Adrenal gland (tissue), 12 donors: Measurements from ENCODE around the gene GDF11. TPM values are rescaled to one million over a fixed set of nuclear protein-coding genes. Genes with fewer than 3 reads are reported as not detected.

ENCODE experiments used
- DNase-seq, 7 donors: peaks; one replicate each; pipeline ENCODE4 v3.0.0-alpha.2; 2019 to 2020
- H3K27ac ChIP-seq, 5 donors: fragments of 200-600 bp; sonication (generic) in 4 of 5; 1 replicate in 3 of 5; 2 replicates in 2 of 5; pipeline versions ENCODE4 v1.5.1 to v1.8.0; 2016 to 2020; ENCODE audit warnings: mild to moderate bottlenecking in 1 of 5
- H3K27me3 ChIP-seq: fragments of 200-600 bp; 2 replicates; pipeline ENCODE4 v1.8.0; 2021
- H3K36me3 ChIP-seq, 2 donors: fragments of 200-600 bp; replicated peaks in 1 of 2; 1 replicate in 1 of 2; 2 replicates in 1 of 2; pipeline versions ENCODE4 v1.5.1 to v1.8.0; 2018 to 2022
- H3K4me1 ChIP-seq, 2 donors: fragments of 200-600 bp; replicated peaks in 1 of 2; 1 replicate in 1 of 2; 2 replicates in 1 of 2; pipeline versions ENCODE4 v1.5.1 to v1.8.0; 2018 to 2021
- H3K4me3 ChIP-seq, 4 donors: fragments of 200-600 bp; sonication (generic) in 3 of 4; one replicate each; pipeline ENCODE4 v1.5.1; 2016 to 2018
- H3K9me3 ChIP-seq, 3 donors: fragments of 200-600 bp; sonication (generic) in 1 of 3; replicated peaks in 1 of 3; 1 replicate in 2 of 3; 2 replicates in 1 of 3; pipeline versions ENCODE4 v1.5.1 to v1.8.0; 2016 to 2021
- POLR2A ChIP-seq, 2 donors: fragments of 450-650 bp; IDR thresholded peaks; one replicate each; pipeline ENCODE4 v1.6.1; 2017; ENCODE audit warnings: antibody characterized with exemption in 2 of 2, mild to moderate bottlenecking in 2 of 2, moderate library complexity in 1 of 2
- WGBS, 4 donors: extraction: QIAGEN DNeasy Blood & Tissue Kit in 2 of 4; methylation state at CpG; one replicate each; pipeline versions ENCODE4 v1.1.5 to v1.1.7; 2013 to 2017; 5-methylcytosine and 5-hydroxymethylcytosine counted together
- intact Hi-C, 2 donors: fragments of 100-400 bp; cut with DNase I; formaldehyde crosslinking; loops; one replicate each; pipeline versions ENCODE4 v1.14.1 to v1.15.0; 2022 to 2023
- polyA plus RNA-seq, 3 donors: library from polyadenylated mRNA; stranded (reverse); fragments of 200-250 nt in 2 of 3; fragments of 350-450 nt in 1 of 3; fragmentation: Illumina TruSeq in 1 of 3; extraction: RNeasy Lipid Tissue Mini Kit (QIAGEN cat#74804) in 1 of 3; gene quantifications; one replicate each; pipeline ENCODE4 v1.2.3, GENCODE V29; 2013 to 2014
- total RNA-seq, 9 donors: library from RNA; depleted of rRNA in 4 of 9; stranded (reverse); fragments of >200 nt in 4 of 9; fragments of 120-200 nt in 1 of 9; fragmentation: NEBNext Ultra II Directional in 1 of 9; extraction: Animal tissue kit (Norgen Biotek cat#: 25700) in 1 of 9; gene quantifications; one replicate each; pipeline versions ENCODE4 v1.1.0 to v1.2.4, GENCODE V29; 2013 to 2023
- TF ChIP-seq, protein P1 (sequence below), 6 experiments: fragments of 450-650 bp in 4 of 6; fragments of 200-600 bp in 2 of 6; sonication (generic) in 1 of 6; IDR thresholded peaks; 1 replicate in 5 of 6; 2 replicates in 1 of 6; pipeline versions ENCODE4 v1.5.1 to v1.8.0; 2016 to 2021; ENCODE audit warnings: antibody characterized with exemption in 6 of 6, mild to moderate bottlenecking in 2 of 6, moderate library complexity in 1 of 6
- donor health status: healthy with polysubstance abuse.
- donor health status: Bipolar disorder and iron deficiency.
- donor health status: DM: yes; HTN: yes; CAD: no.
- donor health status: DM: no; HTN: no; CAD: no.
- donor health status: DM: no; HTN: no; CAD: no.
- donor health status: DM: yes; HTN: yes; CAD: no.

The GDF11 gene
- total and polyA plus RNA-seq, 12 donors = 2.4 to 8.3 (median 5.8) TPM

DNA sequence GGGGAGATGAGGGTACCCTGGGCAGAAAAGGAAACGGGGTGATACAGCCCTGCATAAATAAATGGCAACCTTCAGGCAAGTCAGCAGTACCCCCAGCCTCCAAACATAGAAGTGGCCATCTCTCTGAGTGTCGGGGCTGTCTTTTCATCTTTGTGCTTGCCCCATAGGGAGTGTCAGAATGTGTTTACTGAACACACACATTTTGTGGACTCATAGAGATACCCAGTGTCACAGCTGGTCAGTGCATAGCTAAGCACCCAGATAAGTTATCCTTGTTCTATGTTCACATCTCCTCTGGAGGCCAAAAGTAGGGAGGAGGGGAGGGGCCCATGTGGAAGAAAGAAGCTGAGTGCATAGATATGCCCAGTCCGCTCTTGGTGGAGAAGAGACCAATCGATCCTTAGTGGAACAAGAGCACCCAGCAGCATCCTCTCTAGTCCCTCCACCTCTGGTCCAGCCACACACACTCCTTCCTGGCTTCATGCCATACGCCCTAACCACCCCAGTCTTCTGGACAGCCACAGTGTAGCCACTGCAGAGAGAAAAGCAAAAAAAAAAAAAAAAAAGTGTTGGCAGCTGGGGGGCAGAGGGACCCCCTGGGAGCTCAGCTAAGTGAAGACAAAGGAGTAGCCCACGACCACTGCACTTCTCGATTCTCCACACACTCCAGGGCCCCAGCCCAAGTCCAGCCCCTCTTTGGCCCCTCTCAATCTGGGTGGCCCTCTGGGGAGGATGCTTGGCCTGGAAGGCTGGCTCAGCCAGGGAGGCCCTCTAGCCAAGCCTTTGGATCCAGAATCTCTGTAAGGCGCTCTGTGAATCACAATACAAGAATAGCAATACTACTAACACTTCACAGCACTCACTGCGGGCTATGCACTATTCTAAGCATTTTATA, 37.9 kb upstream of the GDF11 start:
- no peaks in the 10 kb centered on the region for H3K27me3 ChIP-seq
- intact Hi-C loops = no loop called here
- TF ChIP-seq, protein P1, sequence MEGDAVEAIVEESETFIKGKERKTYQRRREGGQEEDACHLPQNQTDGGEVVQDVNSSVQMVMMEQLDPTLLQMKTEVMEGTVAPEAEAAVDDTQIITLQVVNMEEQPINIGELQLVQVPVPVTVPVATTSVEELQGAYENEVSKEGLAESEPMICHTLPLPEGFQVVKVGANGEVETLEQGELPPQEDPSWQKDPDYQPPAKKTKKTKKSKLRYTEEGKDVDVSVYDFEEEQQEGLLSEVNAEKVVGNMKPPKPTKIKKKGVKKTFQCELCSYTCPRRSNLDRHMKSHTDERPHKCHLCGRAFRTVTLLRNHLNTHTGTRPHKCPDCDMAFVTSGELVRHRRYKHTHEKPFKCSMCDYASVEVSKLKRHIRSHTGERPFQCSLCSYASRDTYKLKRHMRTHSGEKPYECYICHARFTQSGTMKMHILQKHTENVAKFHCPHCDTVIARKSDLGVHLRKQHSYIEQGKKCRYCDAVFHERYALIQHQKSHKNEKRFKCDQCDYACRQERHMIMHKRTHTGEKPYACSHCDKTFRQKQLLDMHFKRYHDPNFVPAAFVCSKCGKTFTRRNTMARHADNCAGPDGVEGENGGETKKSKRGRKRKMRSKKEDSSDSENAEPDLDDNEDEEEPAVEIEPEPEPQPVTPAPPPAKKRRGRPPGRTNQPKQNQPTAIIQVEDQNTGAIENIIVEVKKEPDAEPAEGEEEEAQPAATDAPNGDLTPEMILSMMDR (IDR thresholded peaks at IDR 0.05) = no peak
- TF ChIP-seq POLR2A (IDR thresholded peaks at IDR 0.05) = no peak
- 80 to 85% (median 84%) methylated on average over 9 of the region's 9 CpGs for WGBS, 4 donors
- no peak for DNase-seq
- H3K36me3 ChIP-seq = no peaks in the 10 kb centered on the region
- H3K4me3 ChIP-seq = no peak overlapping the region
- no peak overlapping the region for H3K27ac ChIP-seq
- peaks cover 6 to 20% of the 10 kb centered on the region in 2 donors for H3K4me1 ChIP-seq
- H3K9me3 ChIP-seq = no peaks in the 10 kb centered on the region

DNA sequence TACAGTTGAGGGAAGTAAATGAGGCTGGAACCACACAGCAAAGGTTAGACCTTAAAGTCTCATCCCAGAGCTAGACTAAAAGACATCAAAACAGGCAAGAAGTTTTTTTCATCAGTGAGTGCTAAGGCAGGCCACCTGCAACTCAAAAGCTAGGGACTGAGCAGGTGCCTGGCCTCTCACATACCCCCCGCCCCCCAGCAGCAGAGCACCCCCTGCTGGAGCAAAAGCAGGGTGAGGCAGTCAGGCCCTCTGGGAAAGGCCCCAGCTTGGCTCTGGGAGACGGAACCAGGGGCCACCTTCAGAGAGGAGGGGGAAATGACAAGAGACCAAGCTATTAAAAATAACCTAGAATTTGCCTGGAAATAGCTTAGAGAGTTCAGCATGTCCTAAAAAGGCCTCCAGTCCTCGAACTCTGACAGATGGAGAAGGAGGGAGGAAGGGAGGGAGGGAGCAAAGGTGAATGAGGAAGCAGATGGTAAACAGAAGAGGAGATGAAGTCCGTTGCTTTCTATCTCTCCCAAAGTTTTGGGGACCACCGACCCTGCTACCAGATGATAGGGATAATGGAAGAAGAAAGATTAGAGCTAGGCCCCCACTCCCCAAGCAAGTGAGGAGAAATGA, 37.0 kb upstream of the GDF11 start:
- H3K27ac ChIP-seq = peak overlapping the region in 1 of 5 donors; percentile 19
- no peak for DNase-seq
- H3K4me1 ChIP-seq = peaks cover 6 to 20% of the 10 kb centered on the region in 2 donors
- H3K9me3 ChIP-seq = no peaks in the 10 kb centered on the region
- no peaks in the 10 kb centered on the region for H3K27me3 ChIP-seq
- no peak overlapping the region for H3K4me3 ChIP-seq
- 50 to 56% (median 53%) methylated on average over 5 of the region's 5 CpGs for WGBS, 4 donors
- TF ChIP-seq, protein P1 (IDR thresholded peaks at IDR 0.05) = peak in 1 of 6 experiments; percentile 16
- TF ChIP-seq POLR2A (IDR thresholded peaks at IDR 0.05) = no peak
- intact Hi-C loops = no loop called here
- H3K36me3 ChIP-seq = no peaks in the 10 kb centered on the region

DNA sequence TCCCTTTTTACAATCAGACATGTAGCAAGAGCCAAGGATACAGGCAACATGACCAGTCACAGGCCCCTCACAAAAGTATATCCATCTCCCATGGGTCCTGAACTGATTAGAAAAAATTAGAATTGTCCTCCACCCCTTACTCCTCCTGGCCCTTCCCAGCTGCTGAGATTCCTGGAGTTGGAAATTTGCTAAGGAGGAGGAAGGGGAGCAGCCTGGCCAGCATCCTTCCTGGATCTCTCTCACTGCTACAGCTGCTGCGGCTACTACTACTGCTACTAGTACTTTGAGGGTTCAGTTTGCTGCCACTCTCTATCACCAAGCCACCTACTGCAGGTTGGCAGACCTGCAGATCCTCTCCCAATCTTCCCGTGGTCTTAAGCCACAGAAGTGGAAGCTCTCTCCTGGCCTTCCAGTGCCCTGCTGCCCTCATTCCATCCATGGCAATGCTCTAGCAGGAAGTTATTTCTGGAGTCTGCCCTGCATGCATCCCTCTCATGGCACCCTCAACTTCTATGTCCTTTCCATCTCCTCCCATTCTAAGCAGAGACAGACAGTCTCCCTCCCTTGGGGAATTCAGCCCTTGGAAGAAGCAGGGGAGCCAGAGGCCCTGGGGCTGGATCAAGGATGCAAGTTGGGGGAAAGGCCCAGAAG, 36.2 kb upstream of the GDF11 start:
- Histone ChIP-seq H3K4me1 (peaks cover 6 to 20% of the 10 kb centered on the region in 2 donors), H3K9me3 (no peaks in the 10 kb centered on the region), H3K36me3 (no peaks in the 10 kb centered on the region), H3K4me3 (peak overlapping the region in 1 of 4 donors; percentile 72), H3K27me3 (no peaks in the 10 kb centered on the region), H3K27ac (peak overlapping the region in 1 of 5 donors; percentile 63)
- DNase-seq = no peak
- no peak for TF ChIP-seq POLR2A (IDR thresholded peaks at IDR 0.05)
- TF ChIP-seq, protein P1 (IDR thresholded peaks at IDR 0.05) = no peak
- 59 to 87% (median 82%) methylated on average over 2 of the region's 2 CpGs for WGBS, 4 donors
- intact Hi-C loops = no loop called here

DNA sequence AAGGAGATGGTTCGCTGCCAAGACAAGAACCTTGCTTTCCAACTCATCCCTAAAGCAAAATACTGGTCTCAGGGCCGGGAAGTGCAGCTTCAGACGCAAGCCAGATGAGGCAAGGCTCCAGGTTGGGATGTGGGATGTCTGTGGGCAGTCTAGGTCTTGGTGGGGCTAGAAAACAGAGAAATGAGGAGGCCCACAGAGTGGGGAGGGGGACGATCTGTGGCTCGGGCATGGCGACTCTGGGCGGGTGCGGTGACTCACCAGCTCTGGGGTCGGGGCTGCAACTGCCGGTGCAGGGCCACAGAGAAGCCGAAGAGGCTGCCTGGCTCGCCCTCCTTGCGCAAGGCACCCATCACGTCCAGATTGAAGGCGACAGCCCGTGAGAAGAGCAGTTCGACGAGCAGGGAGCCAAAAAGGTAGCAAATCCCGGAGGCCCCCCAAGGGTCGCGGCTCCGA, 35.7 kb upstream of the GDF11 start:
- WGBS, 4 donors = 6 to 12% (median 7%) methylated on average over 8 to 22 of the region's 22 CpGs
- Histone ChIP-seq H3K27me3 (no peaks in the 10 kb centered on the region), H3K4me1 (peaks cover 6 to 24% of the 10 kb centered on the region in 2 donors), H3K36me3 (no peaks in the 10 kb centered on the region), H3K4me3 (peak overlapping the region in 2 of 4 donors; percentile 16 to 72), H3K27ac (peak overlapping the region in 1 of 5 donors; percentile 63), H3K9me3 (no peaks in the 10 kb centered on the region)
- peak in 1 of 7 donors; percentile 40 for DNase-seq
- intact Hi-C loops = no loop called here
- no peak for TF ChIP-seq POLR2A (IDR thresholded peaks at IDR 0.05)
- TF ChIP-seq, protein P1 (IDR thresholded peaks at IDR 0.05) = no peak
